DMS79 treated with DMSO at 0.1 percent for 48 hours (cell line): Measurements from ENCODE around the gene PLXDC2.

ENCODE experiments used
- DNase-seq: peaks from one replicate; lab custom pipeline; 2025; lab: John Stamatoyannopoulos, UW

PLXDC2 gene

DNA sequence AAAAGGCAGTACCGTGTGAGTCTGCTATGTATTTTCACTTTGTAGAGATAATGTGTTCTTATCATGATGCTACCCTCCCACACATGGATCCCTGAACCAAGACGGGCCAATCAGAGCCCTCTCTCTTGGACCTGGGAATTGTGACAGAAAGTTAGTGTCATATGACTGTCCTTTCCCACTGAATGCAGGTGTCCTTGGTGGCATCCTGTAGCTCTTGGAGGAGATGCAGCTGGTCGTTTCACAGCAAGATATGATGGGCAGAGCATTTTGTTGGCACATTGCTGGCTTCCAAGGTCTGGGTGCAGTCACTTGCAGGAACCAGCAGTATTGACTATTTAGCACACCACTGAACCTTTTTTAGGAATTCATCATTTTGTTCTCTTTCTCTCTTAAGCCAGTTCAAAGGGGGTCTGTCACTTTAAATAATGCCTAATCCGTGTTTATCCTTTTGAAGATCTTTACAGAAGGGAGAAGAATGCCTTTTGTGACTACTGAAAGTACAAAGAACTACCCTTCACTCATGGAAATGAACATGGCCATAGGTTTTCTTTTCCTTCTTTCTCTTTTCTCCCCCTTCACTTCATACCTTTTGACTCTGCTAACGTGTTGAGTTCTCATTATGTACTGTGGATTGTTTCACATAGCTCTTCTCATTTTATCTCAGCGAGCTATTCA, 125.1 kb downstream of the PLXDC2 start:
- DNase-seq: no peak

DNA sequence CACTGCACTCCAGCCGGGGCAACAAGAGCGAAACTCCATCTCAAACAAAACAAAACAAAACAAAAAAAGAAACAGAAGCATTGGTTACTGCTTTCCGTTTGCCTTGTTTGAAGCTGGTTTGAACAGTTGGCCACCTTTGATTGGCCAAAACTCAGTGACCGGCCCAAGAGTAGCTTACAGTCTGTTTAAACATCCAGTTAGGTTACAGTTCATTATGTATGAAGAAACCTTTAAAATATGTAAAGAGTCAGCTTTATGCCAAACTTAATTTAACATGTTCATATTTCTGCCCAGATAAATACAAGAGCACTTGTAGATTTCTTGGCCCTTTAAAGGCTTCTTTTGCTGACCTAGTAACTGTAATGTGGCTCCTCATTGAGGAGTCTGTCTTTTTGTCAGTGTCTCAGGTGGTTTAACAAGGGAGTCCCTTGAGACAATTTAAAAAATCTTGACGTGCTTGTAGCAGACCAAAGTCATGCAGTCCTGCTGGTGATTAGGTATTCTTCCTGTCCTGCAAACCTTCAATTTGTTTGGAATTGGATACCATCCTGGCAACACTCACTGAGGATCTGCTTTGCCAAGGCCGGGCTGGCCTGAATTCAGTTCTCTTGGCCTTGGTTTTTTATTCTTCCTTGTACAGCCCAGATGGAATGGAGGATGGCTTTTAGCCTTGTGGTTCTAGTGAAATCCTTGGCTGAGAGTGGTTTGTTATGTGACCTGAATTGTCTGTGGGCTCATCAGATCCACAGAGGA, 128.9 kb downstream of the PLXDC2 start:
- no peak for DNase-seq

DNA sequence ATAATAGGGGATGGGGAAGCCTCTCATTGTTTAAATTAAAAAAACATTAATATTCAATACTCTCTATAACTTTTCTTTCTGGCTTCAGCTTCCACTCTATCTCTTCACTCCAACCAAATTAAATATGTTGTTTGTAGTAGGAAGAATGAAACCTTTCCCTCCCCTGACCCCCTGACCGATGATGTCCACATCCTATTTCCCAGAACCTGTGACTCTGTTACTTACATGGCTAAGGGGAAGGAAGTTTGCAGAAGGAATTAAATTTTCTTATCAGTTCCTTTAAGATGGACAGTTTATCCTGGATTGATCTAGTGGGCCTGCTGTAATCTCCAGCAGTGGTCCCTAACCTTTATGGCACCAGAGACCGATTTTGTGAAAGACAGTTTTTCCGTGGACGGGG, 130.0 kb downstream of the PLXDC2 start:
- DNase-seq: no peak

DNA sequence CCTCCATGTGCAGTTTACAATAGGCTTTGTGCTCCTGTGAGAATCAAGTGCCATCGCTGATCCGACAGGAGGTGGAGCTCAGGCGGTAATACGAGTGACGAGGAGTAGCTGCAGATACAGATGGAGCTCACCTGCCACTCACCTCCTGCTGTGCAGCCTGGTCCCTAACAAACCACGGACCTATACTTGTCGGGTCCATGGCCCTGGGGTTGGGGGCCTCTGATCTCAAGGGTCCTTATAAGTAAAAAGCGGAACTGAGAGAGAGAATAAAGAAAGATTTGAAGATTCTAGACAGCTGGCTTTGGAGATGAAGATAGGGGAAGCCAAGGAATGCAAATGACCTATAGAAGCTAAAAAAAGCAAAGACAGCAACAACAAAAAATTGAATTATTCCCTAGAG, 130.6 kb downstream of the PLXDC2 start:
- DNase-seq: no peak

DNA sequence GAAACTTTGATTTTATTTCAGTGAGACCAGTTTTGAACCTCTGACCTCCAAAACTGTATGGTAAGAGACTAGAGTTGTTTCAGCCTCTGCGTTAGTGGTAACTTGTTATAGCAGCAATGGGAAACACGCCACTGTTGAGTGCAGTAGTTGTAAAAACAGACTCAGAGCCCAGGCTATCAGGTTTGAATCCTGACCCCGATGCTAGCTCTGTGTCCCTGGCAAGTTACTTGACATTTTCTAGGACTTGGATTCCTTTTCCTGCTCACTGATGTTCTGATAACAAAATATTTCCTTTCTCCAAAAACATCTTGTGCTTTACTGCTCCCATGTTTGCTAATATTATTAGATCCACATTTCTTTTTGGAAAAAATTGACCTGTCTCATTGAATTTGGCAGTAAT, 131.0 kb downstream of the PLXDC2 start:
- no peak for DNase-seq

DNA sequence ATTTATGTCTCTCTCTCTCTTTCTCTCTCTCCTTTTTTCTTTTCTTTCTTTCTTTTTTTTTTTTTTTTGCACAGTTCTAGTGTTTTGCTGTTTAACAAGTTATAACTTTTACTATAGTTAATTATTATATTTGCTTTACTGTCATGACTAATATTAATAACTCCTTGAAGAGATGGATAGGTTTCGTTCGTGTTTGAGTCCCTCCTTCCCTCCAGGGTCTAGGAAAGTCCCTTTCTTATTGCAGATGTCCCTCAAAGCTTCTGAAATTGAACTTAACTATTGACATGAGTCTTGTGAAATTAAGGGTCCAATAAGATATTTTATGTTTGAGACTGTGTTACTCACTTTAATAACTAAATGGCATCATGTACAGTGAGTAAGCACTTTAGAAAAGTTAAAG, 131.4 kb downstream of the PLXDC2 start:
- no peak for DNase-seq

DNA sequence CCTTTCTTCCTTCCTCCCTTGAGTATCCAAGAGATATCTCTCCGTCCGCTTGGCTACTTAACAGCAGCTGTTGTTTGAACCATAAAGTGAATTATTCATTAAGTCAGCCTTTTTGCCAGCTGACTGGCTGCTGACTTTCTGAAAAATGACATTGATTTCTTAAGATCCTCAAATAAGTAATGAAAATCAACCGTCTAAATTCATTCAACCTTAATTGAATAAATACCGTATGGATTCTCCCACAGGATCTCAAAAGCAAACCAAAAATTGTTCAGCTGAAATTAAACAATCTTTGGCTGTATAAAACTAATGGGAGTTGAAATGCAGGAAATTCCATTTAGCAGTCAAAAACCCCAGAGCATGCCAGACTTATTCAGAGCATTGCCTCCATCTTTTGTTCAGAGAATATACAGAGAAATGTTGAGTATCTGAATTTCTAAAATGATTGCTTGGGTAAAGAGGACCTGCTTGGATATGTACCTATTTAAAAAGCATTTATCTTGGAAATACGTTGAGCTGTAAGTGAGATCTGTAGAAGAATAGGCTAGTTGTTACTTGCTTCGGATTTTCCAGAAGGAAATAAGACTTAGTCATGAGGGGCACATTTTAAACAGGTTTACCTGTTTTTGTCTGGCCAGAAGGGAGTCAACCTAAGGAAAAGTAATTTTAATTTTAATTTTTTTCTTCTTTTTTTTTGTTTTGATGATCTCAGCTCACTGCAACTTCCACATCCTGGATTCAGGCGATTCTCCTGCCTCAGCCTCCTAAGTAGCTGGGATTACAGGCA, 136.2 kb downstream of the PLXDC2 start:
- DNase-seq: no peak

DNA sequence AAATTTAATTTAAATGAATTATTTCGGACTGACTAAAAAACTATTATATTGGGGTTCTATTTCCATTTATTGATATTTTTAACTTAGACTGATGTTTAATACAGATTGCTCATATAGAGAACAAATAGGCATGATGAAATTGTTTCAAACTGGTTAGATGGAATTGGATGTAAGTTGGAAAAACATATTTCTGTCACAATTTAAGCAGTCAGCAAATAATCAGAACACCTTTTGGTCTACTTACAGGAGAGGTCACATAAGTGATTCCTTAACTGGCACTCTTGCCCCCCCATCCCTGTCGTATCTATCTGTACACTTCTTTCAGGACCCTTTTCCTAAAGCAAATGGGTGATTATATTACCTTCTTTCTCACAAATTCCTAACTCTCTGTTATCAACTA, 138.4 kb downstream of the PLXDC2 start:
- no peak for DNase-seq

DNA sequence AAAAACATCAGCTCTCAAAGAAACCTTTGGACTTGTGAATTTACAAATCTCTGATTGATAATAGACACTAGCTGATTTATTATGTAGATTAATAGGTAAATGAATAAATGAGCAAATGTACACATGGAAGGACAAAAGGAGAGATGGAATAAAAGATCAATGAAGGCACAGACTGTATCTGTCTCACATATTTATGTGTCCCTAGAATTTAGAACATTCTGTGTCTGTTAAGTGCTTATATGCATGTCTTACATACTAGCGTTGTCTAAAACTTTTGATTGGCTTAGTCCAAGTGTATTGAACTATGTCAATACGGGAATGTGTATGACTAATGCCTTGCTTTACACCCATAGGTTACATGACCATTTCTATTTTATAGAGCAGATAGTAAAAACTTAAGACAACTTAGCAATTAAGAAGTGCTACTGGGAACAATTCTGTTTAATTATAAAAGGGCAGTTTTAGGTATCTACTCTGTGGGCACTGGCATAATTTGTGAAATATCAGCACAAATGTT, 140.3 kb downstream of the PLXDC2 start:
- DNase-seq: no peak

DNA sequence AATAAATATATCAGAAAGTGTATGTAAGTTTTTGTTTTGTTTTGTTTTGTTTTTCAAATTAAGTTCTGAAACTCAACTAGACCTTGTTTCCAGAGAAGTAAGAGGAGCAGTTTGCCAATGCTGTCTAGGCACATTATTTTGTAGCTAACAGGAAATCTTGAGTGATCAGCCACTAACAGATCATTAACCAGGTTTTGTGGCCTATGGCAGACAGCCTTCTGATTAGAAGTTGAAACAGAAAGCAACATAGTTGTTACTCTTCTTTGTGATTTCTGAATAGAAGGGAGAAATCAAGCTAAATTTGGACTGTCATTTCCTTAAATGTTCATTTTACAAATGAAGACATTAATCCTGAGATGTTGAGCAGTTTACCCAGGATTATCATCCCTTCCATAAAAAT, 142.6 kb downstream of the PLXDC2 start:
- no peak for DNase-seq

DNA sequence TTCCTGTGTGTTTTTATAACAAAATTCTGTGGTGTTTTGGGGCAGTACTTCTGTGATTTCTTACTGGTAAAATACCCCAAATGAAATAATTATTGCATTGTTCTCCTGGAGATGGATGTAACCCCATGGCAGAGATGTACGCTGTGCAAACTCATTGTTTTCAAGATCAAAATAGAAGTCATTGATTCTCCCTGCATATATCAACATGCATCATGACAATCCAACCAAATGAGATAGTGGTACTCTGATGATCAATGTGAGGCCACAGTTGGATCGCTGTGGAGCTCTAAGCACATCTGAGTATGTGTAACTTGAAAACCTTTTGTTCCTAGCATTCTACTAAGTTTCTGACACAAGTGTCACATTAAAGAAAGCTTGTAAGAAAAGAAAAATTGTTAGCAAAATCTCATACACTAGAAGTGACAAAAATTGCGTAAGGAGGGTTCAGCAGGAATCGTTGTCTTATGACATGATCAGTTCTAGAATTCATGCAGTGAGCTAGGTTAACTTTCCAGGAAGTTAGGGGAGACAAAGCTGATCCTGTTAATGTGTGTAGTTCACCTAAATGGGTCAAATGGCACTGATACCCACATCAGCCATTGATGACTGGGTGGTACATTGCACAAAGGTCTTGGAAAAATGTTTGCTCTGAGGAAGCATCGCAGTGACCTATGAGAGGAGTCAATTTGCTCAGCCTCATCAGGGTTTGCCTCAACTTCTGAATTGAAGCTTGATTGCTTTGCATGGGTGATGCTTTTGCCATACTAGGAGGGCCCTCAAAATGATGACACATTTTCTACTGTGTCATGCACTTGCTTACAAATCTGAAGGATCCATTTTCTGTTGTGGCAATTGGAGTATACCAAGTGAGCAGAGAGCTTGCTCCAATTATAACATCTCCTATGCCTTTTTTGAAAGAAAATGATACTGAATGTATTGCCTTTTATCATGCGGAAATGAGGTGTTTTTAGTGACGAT, 145.1 kb downstream of the PLXDC2 start:
- no peak for DNase-seq

DNA sequence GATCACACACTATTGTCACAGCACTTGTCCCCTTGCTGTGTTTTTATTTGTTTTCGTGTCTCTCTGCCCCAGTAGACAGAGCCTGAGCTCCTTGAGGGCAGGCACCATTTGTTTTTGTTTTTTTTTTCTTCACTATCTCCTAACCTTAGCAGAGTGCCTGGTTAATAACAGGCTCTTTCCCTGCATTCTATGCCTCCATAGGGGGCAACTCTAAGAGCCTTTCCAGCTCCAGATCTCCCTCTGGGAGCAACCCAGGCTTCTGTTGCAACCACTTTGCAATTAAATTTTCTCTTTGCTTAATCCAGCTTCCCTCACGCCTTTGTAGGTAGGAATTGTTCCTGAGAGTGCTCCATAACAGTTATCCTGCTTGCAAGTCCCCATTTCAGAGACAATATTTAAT, 148.4 kb downstream of the PLXDC2 start:
- no peak for DNase-seq

DNA sequence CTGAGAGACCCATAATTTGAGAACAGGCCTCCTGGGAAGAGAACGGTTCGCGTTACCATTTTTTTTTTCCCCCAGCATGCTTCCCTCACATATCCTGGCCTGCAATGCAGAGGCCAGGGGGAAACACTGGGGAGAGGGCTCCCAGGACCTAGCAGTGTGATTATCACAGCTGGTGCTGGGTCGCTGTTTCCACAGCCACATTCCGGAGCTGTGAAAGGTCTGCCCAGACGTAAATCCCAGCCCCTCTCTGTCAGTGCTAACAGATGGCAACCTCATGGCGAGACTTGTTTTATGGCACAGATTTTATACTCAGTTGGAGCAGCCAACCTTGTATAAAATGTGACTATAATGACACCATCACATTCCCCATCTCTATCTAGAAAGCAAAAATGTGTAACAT, 150.5 kb downstream of the PLXDC2 start:
- no peak for DNase-seq

DNA sequence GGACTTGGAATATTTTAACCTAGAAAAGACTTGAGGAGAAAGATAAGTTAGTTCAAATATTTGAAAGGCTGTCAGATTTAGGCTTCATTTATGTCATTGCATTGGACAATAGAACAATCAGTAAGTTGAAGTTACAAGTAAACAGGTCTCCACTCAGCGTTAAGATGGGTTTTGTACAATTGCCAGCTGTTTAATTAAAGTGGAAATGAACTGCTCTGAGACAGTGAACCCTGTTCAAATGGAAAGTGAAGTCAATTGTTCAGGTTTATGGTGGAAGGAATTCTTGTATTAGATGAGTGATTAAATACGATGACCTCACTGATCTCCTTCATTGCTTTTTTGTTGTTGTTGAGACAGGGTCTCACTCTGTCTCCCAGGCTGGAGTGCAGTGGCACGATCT, 151.7 kb downstream of the PLXDC2 start:
- no peak for DNase-seq

DNA sequence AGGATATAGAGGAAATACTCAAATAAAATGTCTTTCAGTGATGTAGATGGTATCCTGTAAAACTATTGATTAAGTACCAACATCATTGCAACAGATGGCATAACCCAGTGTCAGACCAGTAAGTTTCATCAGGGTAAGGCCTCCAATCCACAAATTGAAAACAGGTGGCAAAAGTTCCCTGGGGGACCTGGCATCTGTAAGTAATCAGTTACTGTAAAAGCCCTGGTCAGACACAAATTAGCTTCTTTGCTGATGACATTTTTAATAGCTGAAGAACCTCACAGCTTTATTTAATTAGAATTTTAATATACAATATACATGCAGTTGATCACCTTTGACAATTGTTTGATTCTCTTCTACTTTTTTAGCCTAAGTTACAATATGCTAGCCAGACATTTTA, 152.5 kb downstream of the PLXDC2 start:
- DNase-seq: no peak

DNA sequence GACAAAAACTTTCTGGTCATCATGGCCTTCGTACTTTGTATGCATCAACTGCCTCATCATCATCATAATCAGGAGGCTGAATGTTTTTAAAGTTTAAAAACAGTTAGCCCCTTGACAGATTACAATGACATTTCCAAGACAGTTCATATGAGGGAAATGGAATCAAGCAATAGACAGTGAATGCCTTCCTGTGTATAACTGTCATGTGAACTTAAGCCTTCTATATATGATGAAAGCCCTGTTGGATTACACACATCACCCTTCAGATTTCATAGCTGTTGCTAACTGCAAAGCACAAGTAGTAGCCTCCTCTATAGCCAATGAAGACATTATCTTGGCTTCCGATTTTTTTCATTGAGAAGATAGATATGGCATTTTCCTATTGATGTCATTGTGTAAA, 154.0 kb downstream of the PLXDC2 start:
- no peak for DNase-seq

DNA sequence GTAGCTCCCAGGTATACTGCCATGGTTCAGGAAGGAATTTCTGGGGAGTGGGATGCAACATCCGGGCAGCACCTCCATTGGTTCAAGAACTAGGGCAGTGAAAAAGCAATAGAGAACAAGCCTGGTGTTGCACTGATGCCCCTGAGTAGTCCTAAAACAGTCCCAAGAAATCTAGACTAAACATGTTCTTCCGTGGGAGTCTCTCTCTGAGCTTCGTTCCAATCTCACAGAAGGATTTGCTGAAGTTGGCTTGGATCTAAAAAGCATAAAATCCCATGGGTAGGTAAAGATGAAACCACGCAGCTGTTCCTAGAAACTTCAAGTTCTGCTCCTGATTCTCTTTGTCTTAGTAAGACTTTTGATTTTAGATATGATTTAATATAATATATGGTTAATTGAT, 154.5 kb downstream of the PLXDC2 start:
- DNase-seq: no peak

DNA sequence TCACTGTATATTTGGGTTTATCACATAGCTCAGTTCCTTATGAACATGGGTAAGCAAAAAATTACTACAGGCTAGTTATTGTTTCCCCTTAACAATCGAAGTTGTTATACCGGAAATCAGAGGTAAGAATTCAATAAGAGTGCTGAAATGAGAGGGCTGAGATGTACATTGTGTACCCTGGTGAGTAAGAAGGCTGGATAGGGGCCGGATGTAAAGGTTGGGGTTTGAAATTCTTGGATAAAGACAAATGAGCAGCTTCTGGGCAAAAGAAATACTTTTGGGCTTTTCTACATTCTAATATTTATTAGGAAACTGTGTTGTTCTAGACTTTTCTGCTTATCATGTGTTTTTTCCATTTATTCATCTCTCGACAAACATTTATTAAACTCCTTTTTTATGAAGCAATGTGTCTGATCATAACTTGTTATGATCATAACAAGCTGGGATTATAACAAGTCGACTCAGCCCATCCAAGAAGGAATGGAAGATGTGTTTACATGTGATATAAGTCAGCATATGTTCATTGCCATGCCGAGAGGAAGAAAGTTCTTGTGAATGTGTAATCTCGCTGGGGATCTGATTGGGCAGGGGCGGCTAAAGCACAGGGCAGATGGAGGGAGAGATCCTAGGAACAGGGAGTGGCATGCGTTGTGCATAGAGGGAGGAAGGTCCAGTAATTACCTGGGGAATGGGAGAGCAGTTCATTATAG, 155.3 kb downstream of the PLXDC2 start:
- no peak for DNase-seq

DNA sequence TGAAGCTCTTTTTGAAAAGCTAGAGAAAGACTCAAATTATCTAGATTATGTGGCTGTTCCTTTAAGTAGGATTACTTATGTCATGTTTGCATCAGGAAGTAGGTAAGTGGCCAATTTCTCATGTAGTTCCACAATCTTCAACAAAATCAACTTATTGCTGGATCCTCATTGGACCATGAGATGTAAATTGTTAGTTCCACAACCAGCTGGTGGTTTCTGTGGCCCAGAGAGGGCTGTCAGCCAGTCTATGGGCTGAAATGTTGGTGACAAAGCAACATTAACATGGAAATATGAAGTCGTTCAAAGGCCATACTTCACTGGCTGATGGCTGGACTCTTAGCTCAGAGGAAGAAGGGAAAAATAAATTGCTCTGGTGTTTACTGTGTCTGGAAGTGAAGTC, 157.9 kb downstream of the PLXDC2 start:
- no peak for DNase-seq

DNA sequence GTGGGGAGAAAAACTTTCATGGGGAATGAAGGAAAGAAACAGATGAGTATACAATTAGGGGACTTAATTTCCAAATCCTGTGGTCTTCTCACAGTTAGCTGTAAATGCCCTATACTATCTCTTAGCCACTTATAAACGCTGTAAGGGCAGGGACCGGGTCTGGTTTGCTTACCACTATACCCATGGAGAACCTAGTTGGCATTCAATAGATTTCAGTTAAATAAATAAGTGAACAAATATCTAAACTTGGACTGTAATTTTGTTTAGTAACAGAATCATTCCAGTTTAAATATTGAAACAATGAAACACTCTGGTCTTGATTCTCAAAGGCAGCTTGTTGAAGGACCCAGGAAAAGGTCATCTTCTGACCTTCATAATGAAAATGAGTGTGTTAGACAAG, 158.3 kb downstream of the PLXDC2 start:
- no peak for DNase-seq

DNA sequence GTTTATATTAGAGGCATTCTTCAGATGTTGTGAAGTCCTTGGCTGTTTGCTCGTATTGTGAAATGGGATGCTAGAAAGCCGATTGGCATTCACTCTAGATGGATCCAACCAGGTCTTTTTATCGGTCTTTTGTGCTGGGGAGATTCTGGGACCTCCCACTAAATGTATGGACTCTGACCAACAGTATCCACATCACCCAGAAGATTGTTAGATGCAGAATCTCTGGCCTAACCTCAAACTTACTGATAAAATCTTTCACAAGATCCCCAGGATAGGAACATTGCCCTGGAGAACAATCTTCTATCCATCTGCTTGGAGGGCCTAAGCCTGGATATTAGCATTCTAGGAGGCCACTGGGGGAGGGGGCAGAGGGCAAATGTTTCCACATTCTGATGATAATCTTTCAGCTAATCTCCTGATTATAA, 160.9 kb downstream of the PLXDC2 start:
- no peak for DNase-seq
